WTC11 (cell line): ENCODE measurements around the gene CCDC3. TPM values are rescaled to one million over a fixed set of nuclear protein-coding genes. Genes with fewer than 3 reads are reported as not detected.

ENCODE experiments used
- ATAC-seq: fragments of 200-7000 bp; cut with Tn5 transposase; 2 replicates; pipeline ENCODE4 v1.10.0; 2021; ENCODE audit warnings: mild to moderate bottlenecking, moderate library complexity
- CTCF ChIA-PET: fragments of 300-600 bp; sonication (Branson Sonifier 250); formaldehyde crosslinking; loops from one replicate; lab custom pipeline; 2021; ENCODE audit warnings: antibody characterized with exemption; lab: Charles Lee
- POLR2A ChIA-PET: fragments of 350-600 bp; sonication (Branson Sonifier 250); formaldehyde crosslinking; loops from one replicate; lab custom pipeline; 2021; ENCODE audit warnings: antibody characterized with exemption; lab: Charles Lee
- DNase-seq: peaks from one replicate; pipeline ENCODE4 v3.0.0; 2021; ENCODE audit warnings: low spot score
- H3K27ac Mint-ChIP-seq: 2 replicates; pipeline ENCODE4 v1.8.0; 2021; ENCODE audit warnings: mixed read lengths
- H3K27me3 Mint-ChIP-seq: 2 replicates; pipeline ENCODE4 v1.8.0; 2021; ENCODE audit warnings: low read depth, mild to moderate bottlenecking, moderate library complexity, mixed read lengths
- H3K36me3 Mint-ChIP-seq: 2 replicates; pipeline ENCODE4 v1.8.0; 2021; ENCODE audit warnings: mixed read lengths
- H3K4me1 Mint-ChIP-seq: 2 replicates; pipeline ENCODE4 v1.8.0; 2022; ENCODE audit warnings: mixed read lengths
- H3K4me3 Mint-ChIP-seq: 2 replicates; pipeline ENCODE4 v1.8.0; 2021; ENCODE audit warnings: mild to moderate bottlenecking, moderate library complexity, mixed read lengths
- H3K9me3 Mint-ChIP-seq: 2 replicates; pipeline ENCODE4 v1.8.0; 2021; ENCODE audit warnings: mixed read lengths
- ATF1 ChIP-seq: sonication (generic); formaldehyde crosslinking; IDR thresholded peaks from 2 replicates; pipeline ENCODE4 v1.8.1; 2023; ENCODE audit warnings: mild to moderate bottlenecking, moderate library complexity, missing genetic modification reagents
- ATF3 ChIP-seq: sonication (generic); formaldehyde crosslinking; conservative IDR thresholded peaks from 2 replicates; pipeline ENCODE4 v1.8.1; 2022; ENCODE audit warnings: mild to moderate bottlenecking, missing genetic modification reagents
- CBFB ChIP-seq: sonication (generic); formaldehyde crosslinking; IDR thresholded peaks from 2 replicates; pipeline ENCODE4 v1.8.1; 2022; ENCODE audit warnings: mild to moderate bottlenecking, low read depth, missing genetic modification reagents
- CDX4 ChIP-seq: fragments of 250-450 bp; sonication (Bioruptor Pico); IDR thresholded peaks from 2 replicates; pipeline ENCODE4 v1.9.0; 2021; ENCODE audit warnings: moderate library complexity, mild to moderate bottlenecking, inconsistent platforms, borderline replicate concordance
- E2F1 ChIP-seq: sonication (generic); formaldehyde crosslinking; IDR thresholded peaks from 2 replicates; pipeline ENCODE4 v1.8.0; 2022; ENCODE audit warnings: mild to moderate bottlenecking, missing genetic modification reagents
- ESRRA ChIP-seq: sonication (generic); formaldehyde crosslinking; IDR thresholded peaks from 2 replicates; pipeline ENCODE4 v1.8.1; 2022; ENCODE audit warnings: mild to moderate bottlenecking, missing genetic modification reagents, borderline replicate concordance
- GRHL2 ChIP-seq: fragments of 250-450 bp; sonication (Bioruptor Pico); IDR thresholded peaks from 2 replicates; pipeline ENCODE4 v1.8.0; 2022; ENCODE audit warnings: mild to moderate bottlenecking, moderate library complexity; ENCODE audit not compliant: insufficient replicate concordance, severe bottlenecking
- IRF1 ChIP-seq: sonication (generic); formaldehyde crosslinking; IDR thresholded peaks from 2 replicates; pipeline ENCODE4 v1.8.0; 2023; ENCODE audit warnings: missing genetic modification reagents
- NFE2L1 ChIP-seq: sonication (generic); formaldehyde crosslinking; IDR thresholded peaks from 2 replicates; pipeline ENCODE4 v1.8.1; 2023; ENCODE audit warnings: missing genetic modification reagents
- NFYB ChIP-seq: sonication (generic); formaldehyde crosslinking; conservative IDR thresholded peaks from 2 replicates; pipeline ENCODE4 v1.8.0; 2022; ENCODE audit warnings: low read depth, missing genetic modification reagents
- NR2C2 ChIP-seq: sonication (generic); formaldehyde crosslinking; IDR thresholded peaks from 2 replicates; pipeline ENCODE4 v1.8.0; 2022; ENCODE audit warnings: mild to moderate bottlenecking, missing genetic modification reagents
- PRRX2 ChIP-seq: fragments of 250-450 bp; sonication (Bioruptor Pico); IDR thresholded peaks from 2 replicates; pipeline ENCODE4 v1.8.0; 2021; ENCODE audit warnings: mild to moderate bottlenecking
- SMAD3 ChIP-seq: sonication (generic); formaldehyde crosslinking; IDR thresholded peaks from 2 replicates; pipeline ENCODE4 v1.8.0; 2022; ENCODE audit warnings: missing genetic modification reagents, mild to moderate bottlenecking, borderline replicate concordance
- TCF7 ChIP-seq: sonication (generic); formaldehyde crosslinking; IDR thresholded peaks from 2 replicates; pipeline ENCODE4 v1.8.0; 2022; ENCODE audit warnings: mild to moderate bottlenecking, low read depth, missing genetic modification reagents, moderate library complexity
- ZBTB21 ChIP-seq: sonication (generic); formaldehyde crosslinking; IDR thresholded peaks from 2 replicates; pipeline ENCODE4 v1.8.1; 2023; ENCODE audit warnings: mild to moderate bottlenecking, missing genetic modification reagents, borderline replicate concordance
- ZNF317 ChIP-seq: sonication (generic); formaldehyde crosslinking; IDR thresholded peaks from 2 replicates; pipeline ENCODE4 v1.8.1; 2023; ENCODE audit warnings: low read depth, mild to moderate bottlenecking, moderate library complexity, missing genetic modification reagents, borderline replicate concordance
- ZNF396 ChIP-seq: fragments of 250-450 bp; sonication (Bioruptor Pico); IDR thresholded peaks from 2 replicates; pipeline ENCODE4 v1.8.0; 2021; ENCODE audit warnings: mild to moderate bottlenecking, moderate library complexity, borderline replicate concordance
- ZNF423 ChIP-seq: fragments of 250-450 bp; sonication (Bioruptor Pico); IDR thresholded peaks from 2 replicates; pipeline ENCODE4 v2.1.2; 2022; ENCODE audit warnings: mild to moderate bottlenecking, moderate library complexity
- total RNA-seq: library from RNA; stranded (reverse); gene quantifications from 3 replicates; pipeline ENCODE4 v1.2.3, GENCODE V29; 2021
- TF ChIP-seq, protein P1 (sequence below): sonication (generic); formaldehyde crosslinking; IDR thresholded peaks from 2 replicates; pipeline ENCODE4 v1.8.0; 2023; ENCODE audit warnings: missing genetic modification reagents, mild to moderate bottlenecking, borderline replicate concordance
- TF ChIP-seq, protein P2 (sequence below): sonication (generic); formaldehyde crosslinking; conservative IDR thresholded peaks from 2 replicates; pipeline ENCODE4 v1.8.1; 2023; ENCODE audit warnings: mild to moderate bottlenecking, low read depth, missing genetic modification reagents, moderate library complexity
- TF ChIP-seq, protein P3 (sequence below): sonication (generic); formaldehyde crosslinking; IDR thresholded peaks from 2 replicates; pipeline ENCODE4 v1.8.1; 2022; ENCODE audit warnings: low read depth, mild to moderate bottlenecking, moderate library complexity, missing genetic modification reagents, borderline replicate concordance

The CCDC3 gene
- total RNA-seq, 1 experiment from 2014 or later: 3.5 TPM

DNA sequence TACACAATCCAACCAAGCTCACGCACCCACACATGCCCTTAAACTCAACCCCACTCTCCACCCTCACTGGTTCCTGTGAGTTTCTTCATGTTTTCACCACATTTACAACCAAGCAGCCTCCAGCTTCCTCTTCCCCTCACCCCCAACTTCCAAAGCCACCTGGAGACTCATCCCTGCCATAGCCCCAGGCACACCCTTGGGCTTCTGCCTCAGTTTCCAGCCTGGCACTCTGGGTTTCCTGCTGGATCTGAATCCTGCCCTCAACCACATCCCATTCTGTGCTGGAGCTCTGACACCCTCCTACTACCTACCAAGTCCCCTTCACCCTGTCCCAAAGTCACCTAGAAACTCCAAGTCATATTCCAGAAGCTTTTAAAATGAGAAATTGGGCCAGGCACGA is 29.4 kb downstream of the CCDC3 start (continued):
- no peak for TF ChIP-seq TCF7
- no peak for TF ChIP-seq NFE2L1 (CRISPR knock-in tag)
- TF ChIP-seq GRHL2: no peak
- TF ChIP-seq ZBTB21 (CRISPR knock-in tag): no peak
- TF ChIP-seq, protein P1, sequence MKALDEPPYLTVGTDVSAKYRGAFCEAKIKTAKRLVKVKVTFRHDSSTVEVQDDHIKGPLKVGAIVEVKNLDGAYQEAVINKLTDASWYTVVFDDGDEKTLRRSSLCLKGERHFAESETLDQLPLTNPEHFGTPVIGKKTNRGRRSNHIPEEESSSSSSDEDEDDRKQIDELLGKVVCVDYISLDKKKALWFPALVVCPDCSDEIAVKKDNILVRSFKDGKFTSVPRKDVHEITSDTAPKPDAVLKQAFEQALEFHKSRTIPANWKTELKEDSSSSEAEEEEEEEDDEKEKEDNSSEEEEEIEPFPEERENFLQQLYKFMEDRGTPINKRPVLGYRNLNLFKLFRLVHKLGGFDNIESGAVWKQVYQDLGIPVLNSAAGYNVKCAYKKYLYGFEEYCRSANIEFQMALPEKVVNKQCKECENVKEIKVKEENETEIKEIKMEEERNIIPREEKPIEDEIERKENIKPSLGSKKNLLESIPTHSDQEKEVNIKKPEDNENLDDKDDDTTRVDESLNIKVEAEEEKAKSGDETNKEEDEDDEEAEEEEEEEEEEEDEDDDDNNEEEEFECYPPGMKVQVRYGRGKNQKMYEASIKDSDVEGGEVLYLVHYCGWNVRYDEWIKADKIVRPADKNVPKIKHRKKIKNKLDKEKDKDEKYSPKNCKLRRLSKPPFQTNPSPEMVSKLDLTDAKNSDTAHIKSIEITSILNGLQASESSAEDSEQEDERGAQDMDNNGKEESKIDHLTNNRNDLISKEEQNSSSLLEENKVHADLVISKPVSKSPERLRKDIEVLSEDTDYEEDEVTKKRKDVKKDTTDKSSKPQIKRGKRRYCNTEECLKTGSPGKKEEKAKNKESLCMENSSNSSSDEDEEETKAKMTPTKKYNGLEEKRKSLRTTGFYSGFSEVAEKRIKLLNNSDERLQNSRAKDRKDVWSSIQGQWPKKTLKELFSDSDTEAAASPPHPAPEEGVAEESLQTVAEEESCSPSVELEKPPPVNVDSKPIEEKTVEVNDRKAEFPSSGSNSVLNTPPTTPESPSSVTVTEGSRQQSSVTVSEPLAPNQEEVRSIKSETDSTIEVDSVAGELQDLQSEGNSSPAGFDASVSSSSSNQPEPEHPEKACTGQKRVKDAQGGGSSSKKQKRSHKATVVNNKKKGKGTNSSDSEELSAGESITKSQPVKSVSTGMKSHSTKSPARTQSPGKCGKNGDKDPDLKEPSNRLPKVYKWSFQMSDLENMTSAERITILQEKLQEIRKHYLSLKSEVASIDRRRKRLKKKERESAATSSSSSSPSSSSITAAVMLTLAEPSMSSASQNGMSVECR (CRISPR knock-in tag): no peak
- no peak for TF ChIP-seq E2F1 (CRISPR knock-in tag)
- no peak for TF ChIP-seq ZNF423 (CRISPR knock-in tag)

DNA sequence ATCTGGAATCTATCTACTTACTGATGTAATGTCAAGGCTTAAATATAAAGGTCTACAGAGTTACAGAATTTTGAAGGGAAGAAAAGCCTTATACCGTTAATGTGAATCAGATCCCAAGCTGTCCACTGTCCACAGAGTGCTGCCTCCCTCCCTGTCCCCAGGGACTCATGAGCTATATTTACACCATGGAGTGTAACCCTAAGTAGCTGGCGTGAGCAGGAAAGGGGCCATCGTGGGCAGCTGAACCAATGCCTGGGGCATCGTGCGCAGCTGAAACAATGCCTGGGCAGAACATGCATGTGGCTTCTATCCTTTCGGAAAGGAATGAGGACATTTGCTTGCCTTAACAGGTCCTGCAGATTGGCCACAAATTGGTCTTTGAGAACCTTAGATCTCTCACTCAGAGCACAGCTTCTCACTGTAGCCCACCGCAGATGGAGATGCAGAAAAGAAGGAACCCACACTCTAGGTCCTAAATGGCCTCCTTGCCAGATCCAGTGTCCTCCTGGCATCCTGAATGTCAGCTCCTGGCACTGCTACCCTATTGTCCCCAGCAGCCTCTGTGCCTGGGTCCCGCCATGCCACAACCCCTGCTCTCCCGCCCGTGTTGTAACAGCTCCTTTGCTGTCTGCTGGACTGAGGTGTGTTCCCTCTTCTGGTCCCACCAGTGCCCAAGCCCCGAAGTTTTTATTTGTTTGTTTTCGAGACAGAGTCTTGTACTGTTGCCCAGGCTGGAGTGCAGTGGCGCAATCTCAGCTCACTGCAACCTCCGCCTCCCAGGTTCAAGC is 30.3 kb downstream of the CCDC3 start:
- H3K27ac Mint-ChIP-seq: no peak overlapping the region
- no peak for TF ChIP-seq NR2C2 (CRISPR knock-in tag)
- no peak for TF ChIP-seq ATF1 (CRISPR knock-in tag)
- TF ChIP-seq, protein P2, sequence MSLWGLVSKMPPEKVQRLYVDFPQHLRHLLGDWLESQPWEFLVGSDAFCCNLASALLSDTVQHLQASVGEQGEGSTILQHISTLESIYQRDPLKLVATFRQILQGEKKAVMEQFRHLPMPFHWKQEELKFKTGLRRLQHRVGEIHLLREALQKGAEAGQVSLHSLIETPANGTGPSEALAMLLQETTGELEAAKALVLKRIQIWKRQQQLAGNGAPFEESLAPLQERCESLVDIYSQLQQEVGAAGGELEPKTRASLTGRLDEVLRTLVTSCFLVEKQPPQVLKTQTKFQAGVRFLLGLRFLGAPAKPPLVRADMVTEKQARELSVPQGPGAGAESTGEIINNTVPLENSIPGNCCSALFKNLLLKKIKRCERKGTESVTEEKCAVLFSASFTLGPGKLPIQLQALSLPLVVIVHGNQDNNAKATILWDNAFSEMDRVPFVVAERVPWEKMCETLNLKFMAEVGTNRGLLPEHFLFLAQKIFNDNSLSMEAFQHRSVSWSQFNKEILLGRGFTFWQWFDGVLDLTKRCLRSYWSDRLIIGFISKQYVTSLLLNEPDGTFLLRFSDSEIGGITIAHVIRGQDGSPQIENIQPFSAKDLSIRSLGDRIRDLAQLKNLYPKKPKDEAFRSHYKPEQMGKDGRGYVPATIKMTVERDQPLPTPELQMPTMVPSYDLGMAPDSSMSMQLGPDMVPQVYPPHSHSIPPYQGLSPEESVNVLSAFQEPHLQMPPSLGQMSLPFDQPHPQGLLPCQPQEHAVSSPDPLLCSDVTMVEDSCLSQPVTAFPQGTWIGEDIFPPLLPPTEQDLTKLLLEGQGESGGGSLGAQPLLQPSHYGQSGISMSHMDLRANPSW (CRISPR knock-in tag): no peak
- no peak for TF ChIP-seq ATF3 (CRISPR knock-in tag)
- no peak for TF ChIP-seq TCF7
- peaks cover 22% of the 10 kb centered on the region for H3K9me3 Mint-ChIP-seq
- H3K4me3 Mint-ChIP-seq: no peak overlapping the region
- no peak for ATAC-seq
- H3K36me3 Mint-ChIP-seq: peaks cover 8% of the 10 kb centered on the region; the same call in 1 of the 2 replicates
- DNase-seq: no peak
- ChIA-PET CTCF (no interaction called here), POLR2A (no interaction called here)
- peaks cover 6% of the 10 kb centered on the region for H3K4me1 Mint-ChIP-seq
- no peaks in the 10 kb centered on the region for H3K27me3 Mint-ChIP-seq

DNA sequence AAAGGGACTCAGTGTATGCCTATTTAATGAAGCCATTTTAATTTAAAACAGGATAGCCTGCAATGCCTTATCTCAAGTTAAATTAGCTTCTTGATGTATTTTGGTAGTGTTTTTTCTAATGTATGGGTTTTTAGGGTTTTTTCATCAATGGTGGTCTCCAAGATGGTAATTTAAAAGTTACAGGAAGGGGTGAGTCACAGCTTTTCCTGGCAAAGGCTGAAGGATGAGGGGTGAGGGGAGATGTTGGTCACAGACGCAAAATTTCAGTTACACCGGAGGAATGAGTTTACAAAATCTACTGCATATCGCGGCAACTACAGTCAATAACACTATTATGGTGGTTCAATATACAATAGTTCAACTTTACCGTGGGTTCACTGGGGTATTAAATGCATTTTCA is 31.6 kb downstream of the CCDC3 start:
- peaks cover 6% of the 10 kb centered on the region for H3K4me1 Mint-ChIP-seq
- no peaks in the 10 kb centered on the region for H3K27me3 Mint-ChIP-seq
- ChIA-PET POLR2A (no interaction called here), CTCF (no interaction called here)
- H3K36me3 Mint-ChIP-seq: peaks cover 8% of the 10 kb centered on the region; the same call in 1 of the 2 replicates
- no peak overlapping the region for H3K4me3 Mint-ChIP-seq
- DNase-seq: no peak
- ATAC-seq: no peak
- H3K9me3 Mint-ChIP-seq: peaks cover 22% of the 10 kb centered on the region
- H3K27ac Mint-ChIP-seq: no peak overlapping the region; the same call in 1 of the 2 replicates
- TF ChIP-seq ZNF396: no peak
- TF ChIP-seq ATF1 (CRISPR knock-in tag): no peak
- TF ChIP-seq ZNF317 (CRISPR knock-in tag): no peak
- TF ChIP-seq CBFB: no peak
- no peak for TF ChIP-seq ESRRA
- TF ChIP-seq IRF1: no peak
- no peak for TF ChIP-seq CDX4 (CRISPR knock-in tag)
- TF ChIP-seq NR2C2 (CRISPR knock-in tag): no peak
- TF ChIP-seq, protein P3, sequence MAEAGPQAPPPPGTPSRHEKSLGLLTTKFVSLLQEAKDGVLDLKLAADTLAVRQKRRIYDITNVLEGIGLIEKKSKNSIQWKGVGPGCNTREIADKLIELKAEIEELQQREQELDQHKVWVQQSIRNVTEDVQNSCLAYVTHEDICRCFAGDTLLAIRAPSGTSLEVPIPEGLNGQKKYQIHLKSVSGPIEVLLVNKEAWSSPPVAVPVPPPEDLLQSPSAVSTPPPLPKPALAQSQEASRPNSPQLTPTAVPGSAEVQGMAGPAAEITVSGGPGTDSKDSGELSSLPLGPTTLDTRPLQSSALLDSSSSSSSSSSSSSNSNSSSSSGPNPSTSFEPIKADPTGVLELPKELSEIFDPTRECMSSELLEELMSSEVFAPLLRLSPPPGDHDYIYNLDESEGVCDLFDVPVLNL (CRISPR knock-in tag): no peak
- TF ChIP-seq NFYB (CRISPR knock-in tag): no peak
- no peak for TF ChIP-seq SMAD3
- TF ChIP-seq PRRX2 (CRISPR knock-in tag): no peak
